H1 (cell line): ENCODE results near the gene PGP. TPM values are rescaled to one million over a fixed set of nuclear protein-coding genes. Genes with fewer than 3 reads are reported as not detected.

Experiments used
- ASH2L ChIP-seq: fragments of 200-600, 300-600 bp; sonication (generic); IDR thresholded peaks from one replicate; pipeline ENCODE4 v1.7.1; 2017; ENCODE audit warnings: low read length
- ATF2 ChIP-seq: IDR thresholded peaks from 2 replicates; pipeline ENCODE4 v1.6.1; 2012; ENCODE audit warnings: low read length, inconsistent platforms
- EP300 ChIP-seq, 2 experiments: IDR thresholded peaks; 1 replicate in 1 of 2; 2 replicates in 1 of 2; pipeline ENCODE4 v1.6.1; 2011 to 2012; ENCODE audit warnings: low read depth in 2 of 2, low read length in 2 of 2, mild to moderate bottlenecking in 2 of 2, borderline replicate concordance in 1 of 2, inconsistent platforms in 1 of 2, moderate library complexity in 1 of 2
- NRF1 ChIP-seq: IDR thresholded peaks from 2 replicates; pipeline ENCODE4 v1.6.1; 2011; ENCODE audit warnings: mild to moderate bottlenecking, low read depth, low read length, improper control_type of control experiment
- SP4 ChIP-seq: IDR thresholded peaks from 2 replicates; pipeline ENCODE4 v1.6.1; 2012; ENCODE audit warnings: low read length, inconsistent platforms
- USF2 ChIP-seq: IDR thresholded peaks from 2 replicates; pipeline ENCODE4 v1.6.1; 2011; ENCODE audit warnings: low read length, improper control_type of control experiment
- polyA plus RNA-seq, 7 experiments: library from polyadenylated mRNA; depleted of rRNA in 3 of 7; stranded (reverse) in 5 of 7; unstranded in 2 of 7; fragments of >200 nt in 5 of 7; fragments of 200-250 nt in 2 of 7; gene quantifications; 1 replicate in 5 of 7; 2 replicates in 1 of 7; 4 replicates in 1 of 7; pipeline versions ENCODE4 v1.2.1 to v1.2.3, GENCODE V29; 2011 to 2013; ENCODE audit warnings: missing spikeins in 2 of 7, mixed read lengths in 2 of 7
- total RNA-seq: library from RNA; stranded (reverse); fragmentation: NEBNext Ultra II Directional; extraction: Animal tissue kit (Norgen Biotek cat#: 25700); gene quantifications from 2 replicates; pipeline ENCODE4 v1.2.1, GENCODE V29; 2021

Gene PGP
- total and polyA plus RNA-seq, 2 of the 8 experiments (the other 6 are each of a cell fraction or from before 2014, with no cell fraction given), result 30.9 to 55.9 TPM

GRCh38 chr16:2180461-2180860 is 34.2 kb downstream of the PGP start (continued):
- no peak for TF ChIP-seq USF2
- no peak for TF ChIP-seq ASH2L
- TF ChIP-seq NRF1, result no peak
- no peak for TF ChIP-seq ATF2
- TF ChIP-seq SP4, result no peak
- TF ChIP-seq EP300 (IDR thresholded peaks at IDR 0.05; ENCODE audit: borderline replicate concordance in 1 of 2, low read depth in 2 of 2, low read length in 2 of 2), result no peak
